GM18502 (cell line): ENCODE results near the gene WDR13.
"Not testable (repeated sequence)": the region's sequence is repeated elsewhere in the genome, so short reads cannot be mapped to it uniquely, and the experiment has no call there.

ENCODE experiments used
- ATAC-seq: cut with Tn5 transposase; IDR thresholded peaks from one replicate; pipeline ENCODE4 v1.9.1; 2021; ENCODE audit warnings: mild to moderate bottlenecking; ENCODE audit not compliant: unreplicated experiment, poor library complexity

WDR13 gene

GRCh38 chrX:48597353-48598264 lies at the start of gene WDR13:
TSS of gene WDR13 (plus strand) at chrX:48597492. CDS start at chrX:48597997, 505 bp downstream.
- peak; percentile 76 for ATAC-seq

DNA sequence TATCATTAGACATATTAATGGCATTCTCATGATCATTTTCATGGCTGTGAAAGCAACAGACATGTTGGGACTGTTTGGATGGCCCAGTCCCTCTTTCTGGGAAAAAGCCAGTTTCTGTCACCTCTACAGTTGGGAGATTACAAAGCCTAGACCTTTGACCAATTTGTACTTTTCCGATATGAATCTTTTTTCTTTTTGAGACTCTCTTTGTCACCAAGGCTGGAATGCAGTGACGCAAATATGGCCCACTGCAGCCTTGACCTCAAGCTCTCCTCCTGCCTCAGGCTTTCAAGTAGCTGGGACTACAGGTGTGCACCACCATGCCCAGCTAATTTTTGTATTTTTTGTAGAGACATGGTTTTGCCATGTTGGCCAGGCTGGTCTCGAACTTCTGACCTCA lies 48.4 kb upstream of the WDR13 start:
- no peak for ATAC-seq

GRCh38 chrX:48555731-48556325 lies 41.5 kb upstream of the WDR13 start:
- ATAC-seq = not testable (repeated sequence)

DNA sequence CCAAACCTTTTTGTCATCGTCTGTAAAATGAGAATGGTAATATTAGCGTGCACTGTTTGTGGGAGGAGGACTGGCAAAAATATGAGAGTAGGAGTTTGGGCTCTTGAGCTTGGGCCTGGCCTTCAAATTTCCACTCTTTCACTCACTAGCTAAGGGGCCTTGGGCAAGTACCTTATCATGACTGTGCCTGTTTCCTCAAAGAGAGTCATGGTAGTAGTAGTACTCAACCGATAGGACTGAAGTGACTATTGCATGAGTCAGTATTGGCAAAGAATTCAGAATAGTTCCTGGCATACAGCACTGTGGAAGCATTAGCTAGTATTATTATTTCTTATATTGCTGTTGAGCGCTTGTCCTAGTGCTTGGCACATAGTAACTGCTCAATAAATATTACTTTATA lies 39.0 kb upstream of the WDR13 start:
- no peak for ATAC-seq

- no peak for ATAC-seq
Measured at GRCh38 chrX:48559636-48560035, 37.7 kb upstream of the WDR13 start.

- no peak for ATAC-seq
Measured at GRCh38 chrX:48560056-48560455, 37.2 kb upstream of the WDR13 start.

DNA sequence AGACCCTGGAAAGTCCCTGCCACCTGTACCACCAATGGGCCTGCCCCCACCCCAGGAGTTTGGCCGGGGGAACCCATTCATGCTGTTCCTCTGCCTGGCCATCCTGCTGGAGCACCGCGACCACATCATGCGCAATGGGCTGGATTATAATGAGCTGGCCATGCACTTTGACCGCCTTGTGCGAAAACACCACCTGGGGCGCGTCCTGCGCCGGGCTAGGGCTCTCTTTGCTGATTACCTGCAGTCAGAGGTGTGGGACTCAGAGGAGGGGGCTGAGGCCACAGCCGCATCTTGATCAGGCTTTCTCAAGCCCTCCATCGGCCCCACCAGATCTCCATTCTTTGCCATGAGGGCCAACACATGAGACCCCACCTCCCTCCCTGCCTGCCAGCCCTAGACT lies 36.6 kb upstream of the WDR13 start:
- ATAC-seq = no peak

DNA sequence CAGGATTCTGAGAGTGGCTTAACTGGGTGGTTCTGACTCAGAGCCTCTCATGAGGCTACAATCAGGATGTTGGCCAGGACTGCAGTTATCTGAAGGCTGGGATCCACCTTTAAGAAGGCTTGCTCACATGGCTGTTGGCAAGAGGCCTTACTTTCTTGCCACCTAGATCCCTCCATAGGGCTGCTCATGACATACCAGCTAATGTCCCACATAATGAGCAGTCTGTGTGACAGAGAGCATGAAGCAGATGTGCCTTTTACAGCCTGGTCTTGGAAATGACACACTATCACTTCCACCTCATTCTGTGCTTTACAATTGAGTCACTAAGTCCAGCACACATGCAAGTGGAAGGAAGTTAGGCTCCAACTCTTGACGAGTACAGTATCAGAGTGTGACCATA lies 27.3 kb upstream of the WDR13 start:
- peak; percentile 50 for ATAC-seq

DNA sequence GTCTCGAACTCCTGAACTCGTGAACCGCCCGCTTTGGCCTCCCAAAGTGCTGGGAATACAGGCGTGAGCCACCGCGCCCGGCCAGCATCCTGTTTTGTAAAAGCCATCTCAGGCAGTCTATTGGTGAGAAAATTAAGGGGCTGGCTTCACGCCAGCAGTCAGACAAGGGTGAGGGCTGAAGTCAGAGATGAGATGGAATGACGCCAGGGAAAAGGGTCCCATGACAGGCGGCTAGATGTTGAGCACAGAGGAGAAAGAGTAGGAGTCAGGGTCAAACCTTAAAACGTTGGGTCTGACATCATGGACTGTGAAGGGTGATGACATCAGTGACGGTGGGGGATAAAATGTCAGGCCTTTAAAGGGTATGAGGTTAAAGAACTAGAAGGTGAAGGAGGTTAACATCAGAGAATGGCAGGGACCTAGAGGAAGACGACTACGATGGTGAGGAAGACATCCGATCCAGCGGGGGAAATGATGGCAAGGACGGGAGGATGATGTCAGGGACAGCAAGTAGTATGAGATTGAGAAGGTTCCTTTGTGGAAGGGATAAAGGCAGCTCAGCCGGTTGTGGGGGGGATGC lies 23.5 kb upstream of the WDR13 start:
- ATAC-seq = peak; percentile 17

DNA sequence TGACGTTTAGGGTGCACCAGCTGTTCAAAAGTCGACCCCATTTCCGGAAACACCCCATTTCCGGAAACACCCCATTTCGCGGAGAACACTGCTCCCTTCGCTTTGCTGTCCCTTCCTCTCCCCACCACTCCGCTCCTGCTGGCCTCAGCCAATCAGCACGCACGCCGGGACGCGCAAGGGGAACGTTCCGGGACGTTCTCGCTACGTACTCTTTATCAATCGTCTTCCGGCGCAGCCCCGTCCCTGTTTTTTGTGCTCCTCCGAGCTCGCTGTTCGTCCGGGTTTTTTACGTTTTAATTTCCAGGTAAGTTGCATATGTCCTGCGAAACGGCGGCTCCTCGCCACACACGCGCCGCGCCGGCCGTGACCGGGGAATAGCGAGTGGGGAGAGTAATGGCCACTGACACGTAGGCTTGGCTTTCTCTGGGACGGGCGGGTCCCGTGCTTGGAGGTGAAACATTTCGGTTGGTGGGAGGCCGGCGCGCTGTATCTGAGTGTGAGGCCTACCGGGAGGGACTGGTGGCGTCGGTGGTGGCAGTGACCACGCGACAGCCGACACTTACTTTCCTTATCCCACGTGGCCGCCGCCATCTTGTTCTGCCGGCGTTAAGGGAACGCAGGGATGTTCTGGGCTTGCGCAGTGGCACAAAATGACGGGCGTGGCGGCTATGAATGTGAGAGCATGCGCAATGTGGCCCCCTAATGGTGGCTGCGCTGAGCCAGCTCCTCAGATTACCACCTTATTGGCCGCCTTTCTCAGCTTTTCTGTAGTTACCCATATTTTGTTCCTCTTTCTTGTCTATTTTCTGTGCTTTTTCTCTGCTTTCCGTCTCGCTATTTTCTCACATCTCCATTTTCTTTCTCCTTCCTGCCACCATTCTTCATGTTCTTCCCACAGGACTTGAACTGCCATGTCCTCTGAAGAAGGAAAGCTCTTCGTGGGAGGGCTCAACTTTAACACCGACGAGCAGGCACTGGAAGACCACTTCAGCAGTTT lies 22.7 kb upstream of the WDR13 start, which contains the start of gene RBM3:
Gene RBM3 (plus strand): TSS at position 215 of the 997 bp plus-strand sequence. CDS start 697 bp downstream, at position 912.
- peak; percentile 76 for ATAC-seq

GRCh38 chrX:48575642-48576041 lies 21.6 kb upstream of the WDR13 start:
- ATAC-seq = no peak

- ATAC-seq = no peak
Measured at GRCh38 chrX:48576108-48576507, 21.2 kb upstream of the WDR13 start.

GRCh38 chrX:48578661-48579128 lies 18.6 kb upstream of the WDR13 start:
- ATAC-seq = no peak

DNA sequence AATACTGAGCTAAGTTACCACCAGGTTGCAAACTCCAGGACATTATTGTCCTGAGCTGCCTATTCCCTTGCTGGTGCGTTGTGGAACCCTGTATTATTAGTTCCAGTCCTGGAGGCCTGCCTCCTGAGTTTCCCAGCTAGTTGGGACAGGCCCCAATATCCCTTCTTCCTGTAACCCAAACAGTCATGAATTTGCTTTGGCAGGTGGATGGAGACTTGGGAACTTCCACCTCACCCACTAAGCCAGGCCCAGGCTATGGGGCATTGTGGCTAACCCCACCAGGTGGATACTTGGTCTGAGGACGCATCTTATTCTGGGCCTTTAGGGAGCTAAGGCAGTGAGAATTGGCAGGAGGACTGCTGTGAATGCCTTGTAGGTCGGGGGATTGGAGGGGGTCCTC lies 18.0 kb upstream of the WDR13 start:
- ATAC-seq = no peak

GRCh38 chrX:48580662-48581061 lies 16.6 kb upstream of the WDR13 start:
- ATAC-seq = no peak

DNA sequence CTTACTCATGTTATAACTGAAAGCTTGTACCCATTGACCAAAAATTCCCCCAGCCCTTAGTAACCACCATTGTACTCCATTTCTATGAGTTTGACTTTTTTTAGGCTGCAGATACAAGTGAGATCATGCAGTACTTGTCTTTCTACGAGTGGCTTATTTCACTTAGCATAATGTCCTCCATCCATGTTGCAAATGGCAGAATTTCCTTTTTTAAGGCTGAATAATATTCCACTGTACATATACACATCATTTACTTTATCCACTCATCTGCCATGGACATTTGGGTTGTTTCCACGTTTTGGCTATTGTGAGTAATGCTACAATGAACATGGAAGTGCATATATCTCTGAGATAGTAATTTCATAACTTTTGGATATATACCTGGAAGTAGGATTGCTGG lies 12.6 kb upstream of the WDR13 start:
- no peak for ATAC-seq

- ATAC-seq = no peak
Measured at GRCh38 chrX:48589482-48590162, 7.7 kb upstream of the WDR13 start.

- ATAC-seq = no peak
Measured at GRCh38 chrX:48590203-48591103, 6.8 kb upstream of the WDR13 start.
